ENCODE data around the gene TARP.
A peak's percentile ranks its signal among the peaks of the same experiment; 100 is the strongest.

Gene TARP

DNA sequence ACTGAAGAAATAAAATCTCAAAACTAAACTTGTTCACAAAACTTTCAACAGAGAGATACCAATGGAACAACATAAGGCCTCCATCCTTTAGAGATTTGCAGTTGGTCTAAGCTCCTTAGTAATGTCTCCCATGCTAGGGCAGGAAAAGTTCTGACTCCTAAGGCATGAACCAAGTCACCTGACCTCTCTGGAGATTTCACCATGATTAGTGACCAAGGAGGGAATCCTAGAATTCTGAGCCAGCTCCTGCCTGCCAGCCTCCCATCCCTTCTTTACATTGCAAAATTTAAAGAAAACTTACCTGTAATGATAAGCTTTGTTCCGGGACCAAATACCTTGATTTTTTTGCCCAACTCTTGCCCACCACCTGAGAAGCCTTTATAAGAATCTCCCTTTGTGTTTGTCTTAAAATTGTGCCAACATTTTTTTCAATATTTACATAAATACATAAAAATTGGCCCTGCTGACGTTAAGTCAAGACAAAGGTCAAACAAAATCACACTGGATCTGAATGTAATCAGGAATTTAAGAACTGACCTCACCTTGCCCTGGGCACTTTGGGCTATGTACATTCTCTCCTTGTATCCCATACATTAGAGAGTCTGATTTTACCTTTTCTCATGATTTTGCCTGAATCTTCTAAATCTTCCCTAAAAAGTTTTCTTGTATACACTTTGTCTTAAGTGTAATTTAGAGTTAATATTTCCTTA, at the start of gene TARP:
Gene TARP (minus strand): TSS at position 351 of the 710 bp plus-strand sequence.
- Histone ChIP-seq H3K9me3 (ENCODE audit: insufficient read depth, low read depth, low read length) (no peaks in the 10 kb centered on the region), H2BK5ac (ENCODE audit: low read depth, low read length, poor library complexity) (no peak within 1 kb of the TSS), H2AK5ac (ENCODE audit: low read length) (no peak within 1 kb of the TSS), H4K12ac (ENCODE audit: low read depth, low read length) (no peak within 1 kb of the TSS), H3K36me3 (ENCODE audit: control insufficient read depth in 1 of 2, insufficient read depth in 2 of 2, low read length in 2 of 2) (no peaks in the 10 kb centered on the region), H3K4me3 (ENCODE audit: low read depth, low read length) (no peak within 1 kb of the TSS), H3K4ac (ENCODE audit: low read depth, low read length) (no peak within 1 kb of the TSS), H4K8ac (ENCODE audit: low read depth, low read length) (no peak within 1 kb of the TSS), H3K9ac (ENCODE audit: low read length) (no peak within 1 kb of the TSS), H3K4me1 (ENCODE audit: control insufficient read depth in 1 of 2, insufficient read depth in 2 of 2, low read length in 2 of 2) (no peaks in the 10 kb centered on the region), H3K4me2 (ENCODE audit: low read length) (no peak within 1 kb of the TSS), H3K18ac (ENCODE audit: low read length) (no peak within 1 kb of the TSS), H3K23ac (ENCODE audit: low read length) (no peak within 1 kb of the TSS), H3K79me1 (ENCODE audit: low read length) (no peaks in the 10 kb centered on the region), H2BK120ac (ENCODE audit: insufficient read depth, low read length, poor library complexity) (no peak within 1 kb of the TSS), H2AFZ (ENCODE audit: insufficient read depth, low read length, poor library complexity) (no peak within 1 kb of the TSS), H3K27ac (ENCODE audit: low read depth, low read length) (no peak within 1 kb of the TSS), H2BK12ac (ENCODE audit: low read length) (no peak within 1 kb of the TSS), H3K79me2 (ENCODE audit: control insufficient read depth, insufficient read depth, low read length, poor library complexity) (no peaks in the 10 kb centered on the region), H3K14ac (ENCODE audit: low read length) (no peak within 1 kb of the TSS), H4K91ac (ENCODE audit: low read depth, low read length) (no peak within 1 kb of the TSS), H3K27me3 (ENCODE audit: insufficient read depth, low read length) (no peaks in the 10 kb centered on the region)
- WGBS (ENCODE audit: extremely low coverage, insufficient coverage, insufficient read length): no CpG with 5 or more reads among the region's 2 CpGs
- DNase-seq: peak; percentile 50 to 72

DNA sequence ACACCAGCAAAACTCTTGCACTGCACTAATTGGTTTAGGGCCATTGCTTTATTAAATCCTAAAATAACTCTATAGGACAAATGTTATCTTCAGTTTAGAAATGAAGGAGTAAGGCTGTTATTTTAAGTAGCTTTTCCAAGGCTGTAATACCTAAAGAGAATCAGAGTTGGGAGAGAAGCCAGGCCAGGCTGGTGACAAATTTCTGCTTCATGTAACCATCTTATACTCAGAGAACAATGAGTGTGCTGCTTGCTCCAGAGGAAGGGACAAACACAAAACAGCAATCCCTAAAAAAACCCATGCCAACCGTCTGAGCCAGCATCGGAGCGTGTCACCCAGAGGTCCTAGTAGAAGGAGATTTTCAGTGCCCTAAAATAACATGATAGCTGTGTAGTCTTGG, 49.7 kb upstream of the TARP start:
- H3K79me1 ChIP-seq (ENCODE audit: low read length): no peaks in the 10 kb centered on the region
- H2AFZ ChIP-seq (ENCODE audit: insufficient read depth, low read length, poor library complexity): no peak overlapping the region
- H3K4me2 ChIP-seq (ENCODE audit: low read length): no peak overlapping the region
- H3K27me3 ChIP-seq (ENCODE audit: insufficient read depth, low read length): no peaks in the 10 kb centered on the region
- H2BK5ac ChIP-seq (ENCODE audit: low read depth, low read length, poor library complexity): no peak overlapping the region
- no peak overlapping the region for H3K4ac ChIP-seq (ENCODE audit: low read depth, low read length)
- H4K91ac ChIP-seq (ENCODE audit: low read depth, low read length): no peak overlapping the region
- H3K79me2 ChIP-seq (ENCODE audit: control insufficient read depth, insufficient read depth, low read length, poor library complexity): no peaks in the 10 kb centered on the region
- H3K36me3 ChIP-seq (ENCODE audit: control insufficient read depth in 1 of 2, insufficient read depth in 2 of 2, low read length in 2 of 2): no peaks in the 10 kb centered on the region
- no peak overlapping the region for H3K27ac ChIP-seq (ENCODE audit: low read depth, low read length)
- no peak overlapping the region for H3K9ac ChIP-seq (ENCODE audit: low read length)
- H3K23ac ChIP-seq (ENCODE audit: low read length): no peak overlapping the region
- H3K9me3 ChIP-seq (ENCODE audit: insufficient read depth, low read depth, low read length): no peaks in the 10 kb centered on the region
- peaks cover 3 to 5% of the 10 kb centered on the region in 2 experiments for H3K4me1 ChIP-seq (ENCODE audit: control insufficient read depth in 1 of 2, insufficient read depth in 2 of 2, low read length in 2 of 2)
- H3K14ac ChIP-seq (ENCODE audit: low read length): no peak overlapping the region
- H2BK12ac ChIP-seq (ENCODE audit: low read length): no peak overlapping the region
- H2BK120ac ChIP-seq (ENCODE audit: insufficient read depth, low read length, poor library complexity): no peak overlapping the region
- no peak for DNase-seq
- H2AK5ac ChIP-seq (ENCODE audit: low read length): no peak overlapping the region
- no CpG with 5 or more reads among the region's 3 CpGs for WGBS (ENCODE audit: extremely low coverage, insufficient coverage, insufficient read length)
- H3K18ac ChIP-seq (ENCODE audit: low read length): no peak overlapping the region
- no peak overlapping the region for H3K4me3 ChIP-seq (ENCODE audit: low read depth, low read length)
- H4K8ac ChIP-seq (ENCODE audit: low read depth, low read length): no peak overlapping the region
- H4K12ac ChIP-seq (ENCODE audit: low read depth, low read length): no peak overlapping the region

GRCh38 chr7:38322461-38322860, 49.0 kb upstream of the TARP start:
- Histone ChIP-seq H3K4me1 (ENCODE audit: control insufficient read depth in 1 of 2, insufficient read depth in 2 of 2, low read length in 2 of 2) (peaks cover 3 to 5% of the 10 kb centered on the region in 2 experiments), H3K18ac (ENCODE audit: low read length) (no peak overlapping the region), H3K4me3 (ENCODE audit: low read depth, low read length) (no peak overlapping the region), H3K36me3 (ENCODE audit: control insufficient read depth in 1 of 2, insufficient read depth in 2 of 2, low read length in 2 of 2) (no peaks in the 10 kb centered on the region), H3K27ac (ENCODE audit: low read depth, low read length) (no peak overlapping the region), H2AFZ (ENCODE audit: insufficient read depth, low read length, poor library complexity) (no peak overlapping the region), H4K8ac (ENCODE audit: low read depth, low read length) (no peak overlapping the region), H4K91ac (ENCODE audit: low read depth, low read length) (no peak overlapping the region), H3K79me2 (ENCODE audit: control insufficient read depth, insufficient read depth, low read length, poor library complexity) (no peaks in the 10 kb centered on the region), H2AK5ac (ENCODE audit: low read length) (no peak overlapping the region), H2BK120ac (ENCODE audit: insufficient read depth, low read length, poor library complexity) (no peak overlapping the region), H3K9ac (ENCODE audit: low read length) (no peak overlapping the region), H4K12ac (ENCODE audit: low read depth, low read length) (no peak overlapping the region), H3K79me1 (ENCODE audit: low read length) (no peaks in the 10 kb centered on the region), H2BK12ac (ENCODE audit: low read length) (no peak overlapping the region), H2BK5ac (ENCODE audit: low read depth, low read length, poor library complexity) (no peak overlapping the region), H3K4ac (ENCODE audit: low read depth, low read length) (no peak overlapping the region), H3K9me3 (ENCODE audit: insufficient read depth, low read depth, low read length) (no peaks in the 10 kb centered on the region), H3K23ac (ENCODE audit: low read length) (no peak overlapping the region), H3K27me3 (ENCODE audit: insufficient read depth, low read length) (no peaks in the 10 kb centered on the region), H3K4me2 (ENCODE audit: low read length) (no peak overlapping the region), H3K14ac (ENCODE audit: low read length) (no peak overlapping the region)
- no CpG with 5 or more reads among the region's 5 CpGs for WGBS (ENCODE audit: extremely low coverage, insufficient coverage, insufficient read length)
- peak; percentile 93 to 94 for DNase-seq

GRCh38 chr7:38321967-38322366, 48.5 kb upstream of the TARP start:
- no peak overlapping the region for H3K27ac ChIP-seq (ENCODE audit: low read depth, low read length)
- H3K27me3 ChIP-seq (ENCODE audit: insufficient read depth, low read length): no peaks in the 10 kb centered on the region
- no peak overlapping the region for H2AK5ac ChIP-seq (ENCODE audit: low read length)
- H3K4me1 ChIP-seq (ENCODE audit: control insufficient read depth in 1 of 2, insufficient read depth in 2 of 2, low read length in 2 of 2): peaks cover 3 to 5% of the 10 kb centered on the region in 2 experiments
- no peak overlapping the region for H2BK120ac ChIP-seq (ENCODE audit: insufficient read depth, low read length, poor library complexity)
- no peak overlapping the region for H2BK12ac ChIP-seq (ENCODE audit: low read length)
- no peaks in the 10 kb centered on the region for H3K36me3 ChIP-seq (ENCODE audit: control insufficient read depth in 1 of 2, insufficient read depth in 2 of 2, low read length in 2 of 2)
- no peaks in the 10 kb centered on the region for H3K79me2 ChIP-seq (ENCODE audit: control insufficient read depth, insufficient read depth, low read length, poor library complexity)
- no peak overlapping the region for H2BK5ac ChIP-seq (ENCODE audit: low read depth, low read length, poor library complexity)
- no peaks in the 10 kb centered on the region for H3K79me1 ChIP-seq (ENCODE audit: low read length)
- H3K9me3 ChIP-seq (ENCODE audit: insufficient read depth, low read depth, low read length): no peaks in the 10 kb centered on the region
- H4K8ac ChIP-seq (ENCODE audit: low read depth, low read length): no peak overlapping the region
- WGBS (ENCODE audit: extremely low coverage, insufficient coverage, insufficient read length): no CpG with 5 or more reads among the region's 2 CpGs
- H4K91ac ChIP-seq (ENCODE audit: low read depth, low read length): no peak overlapping the region
- H3K14ac ChIP-seq (ENCODE audit: low read length): no peak overlapping the region
- peak in 1 of 2 donors; percentile 27 for DNase-seq
- no peak overlapping the region for H3K9ac ChIP-seq (ENCODE audit: low read length)
- H4K12ac ChIP-seq (ENCODE audit: low read depth, low read length): no peak overlapping the region
- no peak overlapping the region for H3K4me2 ChIP-seq (ENCODE audit: low read length)
- no peak overlapping the region for H3K23ac ChIP-seq (ENCODE audit: low read length)
- H3K18ac ChIP-seq (ENCODE audit: low read length): no peak overlapping the region
- H3K4me3 ChIP-seq (ENCODE audit: low read depth, low read length): no peak overlapping the region
- no peak overlapping the region for H3K4ac ChIP-seq (ENCODE audit: low read depth, low read length)
- no peak overlapping the region for H2AFZ ChIP-seq (ENCODE audit: insufficient read depth, low read length, poor library complexity)
